ENCODE results near the gene IRF7. TPM values are rescaled to one million over a fixed set of nuclear protein-coding genes. Genes with fewer than 3 reads are reported as not detected.

The IRF7 gene
- total and polyA plus RNA-seq, 4 donors, result 15.7 to 62.4 (median 37.0) TPM

- WGBS, result 51% methylated on average over 20 of the region's 20 CpGs
- peak overlapping the region; percentile 21 to 73 for H3K27ac ChIP-seq (ENCODE audit: low read depth in 1 of 2, low read length in 2 of 2)
- TF ChIP-seq RAD21 (IDR thresholded peaks at IDR 0.05), result no peak
- TF ChIP-seq RXRA (IDR thresholded peaks at IDR 0.05), result peak; percentile 77 to 96
- TF ChIP-seq NR2F2 (IDR thresholded peaks at IDR 0.05), result no peak
- TF ChIP-seq HNF4A (conservative IDR thresholded peaks at IDR 0.05), result peak; percentile 73 to 94
- TF ChIP-seq JUND (IDR thresholded peaks at IDR 0.05), result peak in 1 of 2 donors; percentile 77
- TF ChIP-seq EGR1 (IDR thresholded peaks at IDR 0.05; ENCODE audit: low read depth in 2 of 2), result peak in 1 of 2 donors; percentile 32
- peak; percentile 70 for TF ChIP-seq ZBTB33 (IDR thresholded peaks at IDR 0.05)
- TF ChIP-seq, protein P1, sequence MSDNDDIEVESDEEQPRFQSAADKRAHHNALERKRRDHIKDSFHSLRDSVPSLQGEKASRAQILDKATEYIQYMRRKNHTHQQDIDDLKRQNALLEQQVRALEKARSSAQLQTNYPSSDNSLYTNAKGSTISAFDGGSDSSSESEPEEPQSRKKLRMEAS (IDR thresholded peaks at IDR 0.05), result peak; percentile 78
- TF ChIP-seq YY1 (IDR thresholded peaks at IDR 0.05), result no peak
- TF ChIP-seq ATF3 (IDR thresholded peaks at IDR 0.05), result peak; percentile 63
- TF ChIP-seq FOXA1 (IDR thresholded peaks at IDR 0.05), result no peak
- peak; percentile 43 for TF ChIP-seq SP1 (IDR thresholded peaks at IDR 0.05)
- TF ChIP-seq FOXA2 (IDR thresholded peaks at IDR 0.05), result peak; percentile 54
- peak in 1 of 2 donors; percentile 47 for TF ChIP-seq GABPA (IDR thresholded peaks at IDR 0.05 in 1 of 2, conservative IDR thresholded peaks at IDR 0.05 in 1 of 2)
- no peak for DNase-seq (ENCODE audit: low spot score)
- H3K9ac ChIP-seq (ENCODE audit: low read depth in 1 of 2, low read length in 2 of 2), result no peak overlapping the region
- no peaks in the 10 kb centered on the region for H3K9me3 ChIP-seq (ENCODE audit: control insufficient read depth in 4 of 4, low read length in 3 of 4)
- no peaks in the 10 kb centered on the region for H3K27me3 ChIP-seq (ENCODE audit: control insufficient read depth in 4 of 4, insufficient read depth in 4 of 4, low read length in 3 of 4)
- peaks cover 0 to 13% (median 9%) of the 10 kb centered on the region in 4 donors for H3K36me3 ChIP-seq (ENCODE audit: control insufficient read depth in 4 of 4, insufficient read depth in 3 of 4, low read depth in 1 of 4, low read length in 3 of 4)
- no peak overlapping the region for H3K4me3 ChIP-seq (ENCODE audit: low read depth in 1 of 3, low read length in 3 of 3)
- H3K4me1 ChIP-seq (ENCODE audit: control insufficient read depth in 4 of 4, insufficient read depth in 4 of 4, low read length in 3 of 4), result peaks cover 19 to 58% (median 47%) of the 10 kb centered on the region in 4 donors
These were observed 35.7 kb downstream of the IRF7 start for GRCh38 chr11:579830-580601.

- DNase-seq (ENCODE audit: low spot score), result no peak
- H3K36me3 ChIP-seq (ENCODE audit: control insufficient read depth in 4 of 4, insufficient read depth in 3 of 4, low read depth in 1 of 4, low read length in 3 of 4), result peaks cover 0 to 7% (median 5%) of the 10 kb centered on the region in 4 donors
- H3K27me3 ChIP-seq (ENCODE audit: control insufficient read depth in 4 of 4, insufficient read depth in 4 of 4, low read length in 3 of 4), result no peaks in the 10 kb centered on the region
- peak overlapping the region; percentile 72 to 73 for H3K27ac ChIP-seq (ENCODE audit: low read depth in 1 of 2, low read length in 2 of 2)
- peak overlapping the region in 1 of 2 donors; percentile 81 for H3K9ac ChIP-seq (ENCODE audit: low read depth in 1 of 2, low read length in 2 of 2)
- H3K4me3 ChIP-seq (ENCODE audit: low read depth in 1 of 3, low read length in 3 of 3), result peak overlapping the region; percentile 53 to 98 (median 86)
- peaks cover 23 to 66% (median 52%) of the 10 kb centered on the region in 4 donors for H3K4me1 ChIP-seq (ENCODE audit: control insufficient read depth in 4 of 4, insufficient read depth in 4 of 4, low read length in 3 of 4)
- WGBS, result 57% methylated on average over 21 of the region's 21 CpGs
- H3K9me3 ChIP-seq (ENCODE audit: control insufficient read depth in 4 of 4, low read length in 3 of 4), result no peaks in the 10 kb centered on the region
- TF ChIP-seq FOXA2 (IDR thresholded peaks at IDR 0.05) (no peak), ZBTB33 (IDR thresholded peaks at IDR 0.05) (no peak), ATF3 (IDR thresholded peaks at IDR 0.05) (peak; percentile 16), YY1 (IDR thresholded peaks at IDR 0.05) (no peak), GABPA (IDR thresholded peaks at IDR 0.05 in 1 of 2, conservative IDR thresholded peaks at IDR 0.05 in 1 of 2) (no peak), HNF4A (conservative IDR thresholded peaks at IDR 0.05) (peak; percentile 98 to 99), RXRA (IDR thresholded peaks at IDR 0.05) (peak; percentile 96), NR2F2 (IDR thresholded peaks at IDR 0.05) (peak; percentile 75), RAD21 (IDR thresholded peaks at IDR 0.05) (no peak), TAF1 (conservative IDR thresholded peaks at IDR 0.05) (no peak), EGR1 (IDR thresholded peaks at IDR 0.05; ENCODE audit: low read depth in 2 of 2) (no peak)
- TF ChIP-seq, protein P2, sequence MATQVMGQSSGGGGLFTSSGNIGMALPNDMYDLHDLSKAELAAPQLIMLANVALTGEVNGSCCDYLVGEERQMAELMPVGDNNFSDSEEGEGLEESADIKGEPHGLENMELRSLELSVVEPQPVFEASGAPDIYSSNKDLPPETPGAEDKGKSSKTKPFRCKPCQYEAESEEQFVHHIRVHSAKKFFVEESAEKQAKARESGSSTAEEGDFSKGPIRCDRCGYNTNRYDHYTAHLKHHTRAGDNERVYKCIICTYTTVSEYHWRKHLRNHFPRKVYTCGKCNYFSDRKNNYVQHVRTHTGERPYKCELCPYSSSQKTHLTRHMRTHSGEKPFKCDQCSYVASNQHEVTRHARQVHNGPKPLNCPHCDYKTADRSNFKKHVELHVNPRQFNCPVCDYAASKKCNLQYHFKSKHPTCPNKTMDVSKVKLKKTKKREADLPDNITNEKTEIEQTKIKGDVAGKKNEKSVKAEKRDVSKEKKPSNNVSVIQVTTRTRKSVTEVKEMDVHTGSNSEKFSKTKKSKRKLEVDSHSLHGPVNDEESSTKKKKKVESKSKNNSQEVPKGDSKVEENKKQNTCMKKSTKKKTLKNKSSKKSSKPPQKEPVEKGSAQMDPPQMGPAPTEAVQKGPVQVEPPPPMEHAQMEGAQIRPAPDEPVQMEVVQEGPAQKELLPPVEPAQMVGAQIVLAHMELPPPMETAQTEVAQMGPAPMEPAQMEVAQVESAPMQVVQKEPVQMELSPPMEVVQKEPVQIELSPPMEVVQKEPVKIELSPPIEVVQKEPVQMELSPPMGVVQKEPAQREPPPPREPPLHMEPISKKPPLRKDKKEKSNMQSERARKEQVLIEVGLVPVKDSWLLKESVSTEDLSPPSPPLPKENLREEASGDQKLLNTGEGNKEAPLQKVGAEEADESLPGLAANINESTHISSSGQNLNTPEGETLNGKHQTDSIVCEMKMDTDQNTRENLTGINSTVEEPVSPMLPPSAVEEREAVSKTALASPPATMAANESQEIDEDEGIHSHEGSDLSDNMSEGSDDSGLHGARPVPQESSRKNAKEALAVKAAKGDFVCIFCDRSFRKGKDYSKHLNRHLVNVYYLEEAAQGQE (IDR thresholded peaks at IDR 0.05), result no peak
- TF ChIP-seq, protein P1 (IDR thresholded peaks at IDR 0.05), result peak; percentile 48
- TF ChIP-seq, protein P3, sequence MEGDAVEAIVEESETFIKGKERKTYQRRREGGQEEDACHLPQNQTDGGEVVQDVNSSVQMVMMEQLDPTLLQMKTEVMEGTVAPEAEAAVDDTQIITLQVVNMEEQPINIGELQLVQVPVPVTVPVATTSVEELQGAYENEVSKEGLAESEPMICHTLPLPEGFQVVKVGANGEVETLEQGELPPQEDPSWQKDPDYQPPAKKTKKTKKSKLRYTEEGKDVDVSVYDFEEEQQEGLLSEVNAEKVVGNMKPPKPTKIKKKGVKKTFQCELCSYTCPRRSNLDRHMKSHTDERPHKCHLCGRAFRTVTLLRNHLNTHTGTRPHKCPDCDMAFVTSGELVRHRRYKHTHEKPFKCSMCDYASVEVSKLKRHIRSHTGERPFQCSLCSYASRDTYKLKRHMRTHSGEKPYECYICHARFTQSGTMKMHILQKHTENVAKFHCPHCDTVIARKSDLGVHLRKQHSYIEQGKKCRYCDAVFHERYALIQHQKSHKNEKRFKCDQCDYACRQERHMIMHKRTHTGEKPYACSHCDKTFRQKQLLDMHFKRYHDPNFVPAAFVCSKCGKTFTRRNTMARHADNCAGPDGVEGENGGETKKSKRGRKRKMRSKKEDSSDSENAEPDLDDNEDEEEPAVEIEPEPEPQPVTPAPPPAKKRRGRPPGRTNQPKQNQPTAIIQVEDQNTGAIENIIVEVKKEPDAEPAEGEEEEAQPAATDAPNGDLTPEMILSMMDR (IDR thresholded peaks at IDR 0.05; ENCODE audit: low read depth, low read length, missing input control), result no peak
These were observed 37.3 kb downstream of the IRF7 start for GRCh38 chr11:578276-579035.

Data from liver (tissue), 9 donors.